CD4-positive, alpha-beta T cell (primary cell): ENCODE data around the gene PRR13. TPM values are rescaled to one million over a fixed set of nuclear protein-coding genes. Genes with fewer than 3 reads are reported as not detected.

Experiments used
- ATAC-seq: fragments of 200-7000 bp; cut with Tn5 transposase; one replicate; pipeline ENCODE4 v1.10.0; 2022; ENCODE audit warnings: mild to moderate bottlenecking; ENCODE audit not compliant: poor library complexity
- CTCF ChIA-PET: fragments of 350-600 bp; sonication (Branson Sonifier 250); formaldehyde crosslinking; loops from one replicate; lab custom pipeline; 2021; ENCODE audit warnings: antibody characterized with exemption, inconsistent platforms; lab: Charles Lee
- POLR2A ChIA-PET: fragments of 350-600 bp; sonication (Branson Sonifier 250); formaldehyde crosslinking; loops from one replicate; lab custom pipeline; 2021; ENCODE audit warnings: antibody characterized with exemption, inconsistent platforms; lab: Charles Lee
- DNase-seq, 14 experiments: peaks; one replicate each; pipeline ENCODE4 v3.0.0-alpha.2; 2013 to 2020; ENCODE audit warnings: mixed read lengths in 2 of 14
- H3K27ac ChIP-seq, 2 donors: one replicate each; pipeline versions ENCODE4 v1.5.1 to v1.7.0; 2013; ENCODE audit warnings: low read length in 2 of 2, low read depth in 1 of 2, mild to moderate bottlenecking in 1 of 2
- H3K27me3 ChIP-seq, 2 experiments: 1 replicate in 1 of 2; 2 replicates in 1 of 2; pipeline versions ENCODE4 v1.6.1 to v1.7.0; 2013; ENCODE audit warnings: low read length in 2 of 2, control low read depth in 1 of 2, mild to moderate bottlenecking in 1 of 2, moderate library complexity in 1 of 2; ENCODE audit not compliant: insufficient read depth in 2 of 2, control insufficient read depth in 1 of 2
- H3K36me3 ChIP-seq: one replicate; pipeline ENCODE4 v1.6.1; 2013; ENCODE audit warnings: low read length, control low read depth; ENCODE audit not compliant: insufficient read depth
- H3K4me1 ChIP-seq: one replicate; pipeline ENCODE4 v1.6.1; 2013; ENCODE audit warnings: low read length, control low read depth; ENCODE audit not compliant: insufficient read depth
- H3K4me3 ChIP-seq: one replicate; pipeline ENCODE4 v1.5.1; 2013; ENCODE audit warnings: mild to moderate bottlenecking, low read length, moderate library complexity
- H3K9me3 ChIP-seq, 2 experiments: 1 replicate in 1 of 2; 2 replicates in 1 of 2; pipeline versions ENCODE4 v1.6.1 to v1.7.0; 2013; ENCODE audit warnings: low read length in 2 of 2, mild to moderate bottlenecking in 2 of 2, control low read depth in 1 of 2, moderate library complexity in 1 of 2; ENCODE audit not compliant: control insufficient read depth in 1 of 2, insufficient read depth in 1 of 2
- H3K27ac Mint-ChIP-seq: one replicate; pipeline ENCODE4 v1.8.0; 2020; ENCODE audit warnings: mixed read lengths
- H3K27me3 Mint-ChIP-seq: one replicate; pipeline ENCODE4 v1.8.0; 2021; ENCODE audit warnings: mixed read lengths
- H3K36me3 Mint-ChIP-seq: one replicate; pipeline ENCODE4 v1.8.0; 2021; ENCODE audit warnings: low read depth, mixed read lengths
- H3K4me1 Mint-ChIP-seq: one replicate; pipeline ENCODE4 v1.8.0; 2021; ENCODE audit warnings: low read depth, mixed read lengths
- H3K4me3 Mint-ChIP-seq: one replicate; pipeline ENCODE4 v1.8.0; 2020; ENCODE audit warnings: mild to moderate bottlenecking, mixed read lengths
- H3K9me3 Mint-ChIP-seq: one replicate; pipeline ENCODE4 v1.8.0; 2020; ENCODE audit warnings: mixed read lengths
- CTCF ChIP-seq: fragments of 200-600 bp; IDR thresholded peaks from one replicate; pipeline ENCODE4 v1.8.0; 2022; ENCODE audit warnings: antibody characterized with exemption, mild to moderate bottlenecking
- intact Hi-C, 2 experiments: fragments of 100-400 bp; cut with DNase I in 1 of 2; cut with micrococcal nuclease in 1 of 2; formaldehyde crosslinking; loops; one replicate each; pipeline versions ENCODE4 v1.15.1 to v1.9.0; 2023 to 2025; cut with DNase I, micrococcal nuclease
- total RNA-seq, 174 experiments: library from RNA in 2 of 174; stranded (reverse) in 2 of 174; gene quantifications; one replicate each; pipeline ENCODE4 v1.2.3 and lab custom pipeline; 2021 to 2026

PRR13 gene
- total RNA-seq, 2 experiments from 2014 or later, result 133 to 142 TPM

DNA sequence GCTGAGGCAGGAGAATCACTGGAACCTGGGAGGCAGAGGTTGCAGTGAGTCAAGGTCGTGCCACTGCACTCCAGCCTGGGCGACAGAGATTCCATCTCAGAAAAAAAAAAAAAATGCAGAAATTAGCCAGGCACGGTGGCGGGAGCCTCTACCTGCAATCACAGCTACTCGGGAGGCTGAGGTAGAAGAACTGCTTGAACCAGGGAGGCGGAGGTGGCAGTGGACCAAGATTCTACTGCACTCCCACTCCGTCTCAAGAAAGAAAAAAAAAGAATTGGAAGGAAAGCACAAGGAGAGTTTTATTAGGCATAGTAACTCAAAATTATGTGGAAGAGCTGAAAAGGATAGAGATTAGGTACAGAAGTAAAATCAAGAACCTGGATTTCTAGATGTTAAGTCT, 38.7 kb upstream of the PRR13 start:
- no peaks in the 10 kb centered on the region for H3K9me3 Mint-ChIP-seq
- ATAC-seq (no peak), DNase-seq (no peak)
- H3K27ac ChIP-seq, result no peak overlapping the region
- H3K4me1 Mint-ChIP-seq, result peaks cover 9% of the 10 kb centered on the region
- H3K4me1 ChIP-seq, result no peaks in the 10 kb centered on the region
- peaks cover 58% of the 10 kb centered on the region for H3K36me3 Mint-ChIP-seq
- CTCF ChIA-PET, result no interaction called here
- no peak overlapping the region for H3K27ac Mint-ChIP-seq
- no peaks in the 10 kb centered on the region for H3K27me3 Mint-ChIP-seq
- no peaks in the 10 kb centered on the region for H3K9me3 ChIP-seq
- intact Hi-C loops, result no loop called here
- no peak overlapping the region for H3K4me3 Mint-ChIP-seq
- no peak overlapping the region for H3K4me3 ChIP-seq
- no peak for TF ChIP-seq CTCF
- peaks cover 31% of the 10 kb centered on the region for H3K36me3 ChIP-seq
- no peaks in the 10 kb centered on the region for H3K27me3 ChIP-seq
- POLR2A ChIA-PET, result no interaction called here

- ChIA-PET POLR2A (no interaction called here), CTCF (interaction anchor here (0.9 to 2.3 kb wide), 2 partner anchors 10 to 59 kb away, joined by 3 to 10 read pairs; no protein-coding TSS in a partner anchor)
- H3K9me3 Mint-ChIP-seq, result no peaks in the 10 kb centered on the region
- no peaks in the 10 kb centered on the region for H3K27me3 Mint-ChIP-seq
- no peak for TF ChIP-seq CTCF
- no peak overlapping the region for H3K27ac Mint-ChIP-seq
- peaks cover 71% of the 10 kb centered on the region for H3K36me3 ChIP-seq
- H3K4me1 Mint-ChIP-seq, result peaks cover 36% of the 10 kb centered on the region
- H3K4me3 Mint-ChIP-seq, result no peak overlapping the region
- H3K27ac ChIP-seq, result no peak overlapping the region
- no peak overlapping the region for H3K4me3 ChIP-seq
- ATAC-seq, result no peak
- no peaks in the 10 kb centered on the region for H3K27me3 ChIP-seq
- intact Hi-C loops, result no loop called here
- no peak for DNase-seq
- H3K36me3 Mint-ChIP-seq, result peaks cover 76% of the 10 kb centered on the region
- H3K9me3 ChIP-seq, result no peaks in the 10 kb centered on the region
- no peaks in the 10 kb centered on the region for H3K4me1 ChIP-seq
These were observed 30.6 kb upstream of the PRR13 start for GRCh38 chr12:53410951-53411350.

DNA sequence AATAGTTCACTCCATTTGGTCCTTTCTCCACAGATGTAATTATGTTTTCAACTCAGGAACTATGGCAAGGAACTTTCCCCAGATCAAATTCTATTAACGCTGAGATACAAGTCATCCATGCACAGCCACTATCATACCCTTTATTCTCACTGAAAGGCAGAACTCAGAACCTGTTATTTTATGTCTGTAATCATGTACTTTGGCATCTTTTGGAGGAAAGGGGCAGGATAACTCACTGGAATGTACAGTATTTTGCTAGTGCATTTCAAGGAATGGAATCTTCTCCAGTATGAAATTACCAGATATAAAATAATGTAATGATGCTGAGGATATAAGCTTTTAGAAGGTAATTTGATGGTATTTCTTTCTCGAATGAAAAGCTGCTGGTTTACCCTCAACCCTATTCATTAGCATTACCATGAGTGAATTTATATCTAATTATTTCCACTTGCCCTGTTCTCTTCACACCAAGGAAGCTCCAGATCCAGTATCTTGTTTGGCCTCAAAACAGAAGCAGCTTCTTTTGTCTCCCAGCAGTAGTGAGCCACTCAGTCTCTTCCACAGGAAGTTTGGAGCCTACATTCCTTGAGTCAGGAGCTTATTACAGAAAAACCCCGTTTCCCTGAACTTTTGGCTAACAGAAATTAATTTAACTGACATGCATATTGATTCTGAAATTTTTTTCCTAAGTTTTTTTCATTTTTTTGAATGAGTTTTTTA, 27.9 kb upstream of the PRR13 start:
- H3K36me3 Mint-ChIP-seq, result peaks cover 60% of the 10 kb centered on the region
- ATAC-seq (no peak), DNase-seq (no peak)
- H3K4me1 Mint-ChIP-seq, result peaks cover 54% of the 10 kb centered on the region
- no peak for TF ChIP-seq CTCF
- H3K4me1 ChIP-seq, result peaks cover 11% of the 10 kb centered on the region
- intact Hi-C loops, result no loop called here
- H3K27me3 ChIP-seq, result no peaks in the 10 kb centered on the region
- peak overlapping the region; percentile 78 for H3K27ac Mint-ChIP-seq
- no peaks in the 10 kb centered on the region for H3K27me3 Mint-ChIP-seq
- peaks cover 48% of the 10 kb centered on the region for H3K36me3 ChIP-seq
- H3K27ac ChIP-seq, result no peak overlapping the region
- no peaks in the 10 kb centered on the region for H3K9me3 ChIP-seq
- H3K4me3 Mint-ChIP-seq, result no peak overlapping the region
- ChIA-PET POLR2A (interaction anchor here (0.9 to 2.2 kb wide), 3 partner anchors 34 to 87 kb away, joined by 3 to 12 read pairs (median 3); partner anchors contain the start of genes SP1 and TARBP2), CTCF (interaction anchor here (0.5 kb wide), 1 partner anchor 9 kb away, joined by 3 read pairs; no protein-coding TSS in a partner anchor)
- no peaks in the 10 kb centered on the region for H3K9me3 Mint-ChIP-seq
- no peak overlapping the region for H3K4me3 ChIP-seq
